ENCODE data around the gene STK17B. TPM values are rescaled to one million over a fixed set of nuclear protein-coding genes. Genes with fewer than 3 reads are reported as not detected.

STK17B gene
- total RNA-seq, 1 experiment from 2014 or later: 22.1 TPM

GRCh38 chr2:196104066-196104465, 67.3 kb downstream of the STK17B start:
- H4K20me1 ChIP-seq (ENCODE audit: low read length): no peaks in the 10 kb centered on the region
- H3K9ac ChIP-seq (ENCODE audit: low read length): no peak overlapping the region
- ChIA-PET CTCF (no interaction called here), POLR2A (ENCODE audit: unreplicated experiment) (no interaction called here)
- no peaks in the 10 kb centered on the region for H3K9me2 ChIP-seq (replicated peaks; ENCODE audit: low read length)
- DNase-seq (no peak), ATAC-seq (no peak)
- no peaks in the 10 kb centered on the region for H3K27me3 ChIP-seq (ENCODE audit: low read length)
- TF ChIP-seq EZH2 (IDR thresholded peaks at IDR 0.05; ENCODE audit: low read length, unreplicated experiment) (no peak), CTCF (conservative IDR thresholded peaks at IDR 0.05; ENCODE audit: low read depth, low read length) (no peak), EZH2phosphoT487 (IDR thresholded peaks at IDR 0.05; ENCODE audit: borderline replicate concordance, low read length) (no peak)
- H3K4me3 ChIP-seq (ENCODE audit: low read length): no peak overlapping the region
- no peaks in the 10 kb centered on the region for H3K79me2 ChIP-seq (ENCODE audit: low read length)
- no peak overlapping the region for H2AFZ ChIP-seq (ENCODE audit: low read length)
- intact Hi-C loops (cut with micrococcal nuclease): no loop called here
- H3F3A ChIP-seq (ENCODE audit: low read length, unreplicated experiment): no peaks in the 10 kb centered on the region
- no peak overlapping the region for H3K27ac ChIP-seq (ENCODE audit: low read length)
- H3K4me2 ChIP-seq (ENCODE audit: low read length): no peak overlapping the region
- H3K4me1 ChIP-seq (ENCODE audit: insufficient read depth, low read length): no peaks in the 10 kb centered on the region
- no peaks in the 10 kb centered on the region for H3K9me3 ChIP-seq (ENCODE audit: low read length)
- no peaks in the 10 kb centered on the region for H3K36me3 ChIP-seq (ENCODE audit: low read depth, low read length)
- BruUV-seq (replicated peaks): no TSS peak

GRCh38 chr2:196103626-196104025, 67.8 kb downstream of the STK17B start:
- Histone ChIP-seq H3K4me1 (ENCODE audit: insufficient read depth, low read length) (no peaks in the 10 kb centered on the region), H3K9me3 (ENCODE audit: low read length) (no peaks in the 10 kb centered on the region), H3K36me3 (ENCODE audit: low read depth, low read length) (no peaks in the 10 kb centered on the region), H3K27me3 (ENCODE audit: low read length) (no peaks in the 10 kb centered on the region), H3K79me2 (ENCODE audit: low read length) (no peaks in the 10 kb centered on the region), H2AFZ (ENCODE audit: low read length) (no peak overlapping the region), H3K4me3 (ENCODE audit: low read length) (no peak overlapping the region), H3K9ac (ENCODE audit: low read length) (no peak overlapping the region), H3K4me2 (ENCODE audit: low read length) (no peak overlapping the region), H3F3A (ENCODE audit: low read length, unreplicated experiment) (no peaks in the 10 kb centered on the region), H3K9me2 (replicated peaks; ENCODE audit: low read length) (no peaks in the 10 kb centered on the region), H4K20me1 (ENCODE audit: low read length) (no peaks in the 10 kb centered on the region), H3K27ac (ENCODE audit: low read length) (no peak overlapping the region)
- BruUV-seq (replicated peaks): no TSS peak
- POLR2A ChIA-PET (ENCODE audit: unreplicated experiment): no interaction called here
- TF ChIP-seq CTCF (conservative IDR thresholded peaks at IDR 0.05; ENCODE audit: low read depth, low read length): no peak
- TF ChIP-seq EZH2phosphoT487 (IDR thresholded peaks at IDR 0.05; ENCODE audit: borderline replicate concordance, low read length): no peak
- TF ChIP-seq EZH2 (IDR thresholded peaks at IDR 0.05; ENCODE audit: low read length, unreplicated experiment): no peak
- CTCF ChIA-PET: no interaction called here
- intact Hi-C loops (cut with micrococcal nuclease): no loop called here
- DNase-seq (no peak), ATAC-seq (no peak)

GRCh38 chr2:196101325-196101991, 69.9 kb downstream of the STK17B start:
- Histone ChIP-seq H3K4me1 (ENCODE audit: insufficient read depth, low read length) (no peaks in the 10 kb centered on the region), H3K4me2 (ENCODE audit: low read length) (no peak overlapping the region), H3K79me2 (ENCODE audit: low read length) (no peaks in the 10 kb centered on the region), H3K36me3 (ENCODE audit: low read depth, low read length) (no peaks in the 10 kb centered on the region), H3K4me3 (ENCODE audit: low read length) (no peak overlapping the region), H3K27me3 (ENCODE audit: low read length) (no peaks in the 10 kb centered on the region), H3K9me2 (replicated peaks; ENCODE audit: low read length) (no peaks in the 10 kb centered on the region), H3K27ac (ENCODE audit: low read length) (no peak overlapping the region), H4K20me1 (ENCODE audit: low read length) (no peaks in the 10 kb centered on the region), H2AFZ (ENCODE audit: low read length) (no peak overlapping the region), H3K9me3 (ENCODE audit: low read length) (no peaks in the 10 kb centered on the region), H3K9ac (ENCODE audit: low read length) (no peak overlapping the region), H3F3A (ENCODE audit: low read length, unreplicated experiment) (no peaks in the 10 kb centered on the region)
- POLR2A ChIA-PET (ENCODE audit: unreplicated experiment): interaction anchor here (0.6 kb wide), 1 partner anchor 12 kb away, joined by 3 read pairs; no protein-coding TSS in a partner anchor
- TF ChIP-seq EZH2phosphoT487 (IDR thresholded peaks at IDR 0.05; ENCODE audit: borderline replicate concordance, low read length): no peak
- no peak for TF ChIP-seq EZH2 (IDR thresholded peaks at IDR 0.05; ENCODE audit: low read length, unreplicated experiment)
- no peak for TF ChIP-seq CTCF (conservative IDR thresholded peaks at IDR 0.05; ENCODE audit: low read depth, low read length)
- no TSS peak for BruUV-seq (replicated peaks)
- ATAC-seq (no peak), DNase-seq (no peak)
- intact Hi-C loops (cut with micrococcal nuclease): no loop called here
- CTCF ChIA-PET: no interaction called here
